ENCODE results near the gene TMEM204. TPM values are rescaled to one million over a fixed set of nuclear protein-coding genes. Genes with fewer than 3 reads are reported as not detected.
"Not testable (repeated sequence)": the region's sequence is repeated elsewhere in the genome, so short reads cannot be mapped to it uniquely, and the experiment has no call there.

The TMEM204 gene
- total and polyA plus RNA-seq, 8 donors = 2.4 to 9.8 (median 5.0) TPM

DNA sequence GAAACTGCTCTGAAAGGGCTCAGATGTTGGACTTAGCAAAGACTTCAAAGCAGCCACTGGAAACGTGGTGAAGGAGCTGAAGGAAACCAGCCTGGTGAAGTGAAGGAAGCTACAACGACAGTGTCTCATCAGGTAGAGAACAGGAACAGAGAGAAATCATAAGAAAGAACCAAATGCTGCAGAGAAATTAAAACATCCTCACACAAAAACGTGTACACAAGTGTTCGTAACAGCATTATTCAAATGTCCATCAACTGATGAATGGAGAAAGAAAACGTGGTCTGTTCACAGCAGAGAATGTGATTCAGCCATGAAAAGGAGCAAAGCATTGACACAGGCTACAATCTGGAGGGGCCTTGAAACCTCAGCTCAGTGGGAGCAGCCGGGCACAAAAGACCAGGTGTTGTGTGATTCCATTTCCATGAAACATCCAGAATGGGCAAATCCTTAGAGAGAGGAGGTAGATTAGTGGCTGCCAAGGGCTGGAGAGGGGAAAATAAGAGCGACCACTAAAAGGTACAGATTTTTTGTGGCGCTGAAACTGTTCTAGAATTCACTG lies 51.5 kb downstream of the TMEM204 start:
- FAIRE-seq (no peak), ATAC-seq (no peak), DNase-seq (no peak)
- no peak overlapping the region for H3K27ac ChIP-seq
- H3K36me3 ChIP-seq = peaks cover 0 to 26% (median 4%) of the 10 kb centered on the region in 3 donors
- no peaks in the 10 kb centered on the region for H3K9me3 ChIP-seq
- WGBS, 2 donors = 71 to 82% methylated on average over 8 of the region's 8 CpGs
- intact Hi-C loops (cut with DNase I) = no loop called here
- H3K4me1 ChIP-seq = no peaks in the 10 kb centered on the region
- H3K4me3 ChIP-seq = no peak overlapping the region
- TF ChIP-seq, protein P1, sequence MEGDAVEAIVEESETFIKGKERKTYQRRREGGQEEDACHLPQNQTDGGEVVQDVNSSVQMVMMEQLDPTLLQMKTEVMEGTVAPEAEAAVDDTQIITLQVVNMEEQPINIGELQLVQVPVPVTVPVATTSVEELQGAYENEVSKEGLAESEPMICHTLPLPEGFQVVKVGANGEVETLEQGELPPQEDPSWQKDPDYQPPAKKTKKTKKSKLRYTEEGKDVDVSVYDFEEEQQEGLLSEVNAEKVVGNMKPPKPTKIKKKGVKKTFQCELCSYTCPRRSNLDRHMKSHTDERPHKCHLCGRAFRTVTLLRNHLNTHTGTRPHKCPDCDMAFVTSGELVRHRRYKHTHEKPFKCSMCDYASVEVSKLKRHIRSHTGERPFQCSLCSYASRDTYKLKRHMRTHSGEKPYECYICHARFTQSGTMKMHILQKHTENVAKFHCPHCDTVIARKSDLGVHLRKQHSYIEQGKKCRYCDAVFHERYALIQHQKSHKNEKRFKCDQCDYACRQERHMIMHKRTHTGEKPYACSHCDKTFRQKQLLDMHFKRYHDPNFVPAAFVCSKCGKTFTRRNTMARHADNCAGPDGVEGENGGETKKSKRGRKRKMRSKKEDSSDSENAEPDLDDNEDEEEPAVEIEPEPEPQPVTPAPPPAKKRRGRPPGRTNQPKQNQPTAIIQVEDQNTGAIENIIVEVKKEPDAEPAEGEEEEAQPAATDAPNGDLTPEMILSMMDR (IDR thresholded peaks at IDR 0.05) = no peak
- no peaks in the 10 kb centered on the region for H3K27me3 ChIP-seq

DNA sequence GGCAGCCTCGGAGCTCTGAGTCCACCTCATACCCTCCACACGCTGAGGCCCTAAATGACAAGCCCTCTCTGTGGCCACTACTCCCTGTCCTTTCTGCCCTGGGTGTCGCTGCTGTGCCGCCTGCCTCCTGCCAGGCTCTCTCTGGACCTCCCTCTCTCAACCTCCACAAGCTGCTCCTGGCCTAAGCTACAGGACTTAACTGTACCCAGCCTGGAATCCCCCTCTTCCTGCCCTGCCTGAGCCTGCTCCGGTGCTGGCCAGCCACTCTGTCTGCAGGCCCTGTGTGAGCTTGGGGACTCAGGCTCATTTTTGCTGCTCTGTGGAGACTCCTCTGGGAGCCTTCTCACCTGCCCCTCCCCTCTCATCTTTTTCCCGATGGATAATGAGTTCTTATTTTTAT lies 56.9 kb downstream of the TMEM204 start:
- H3K36me3 ChIP-seq = peaks cover 0 to 15% (median 4%) of the 10 kb centered on the region in 3 donors
- FAIRE-seq (no peak), DNase-seq (no peak), ATAC-seq (no peak)
- no peaks in the 10 kb centered on the region for H3K4me1 ChIP-seq
- no peaks in the 10 kb centered on the region for H3K9me3 ChIP-seq
- H3K27me3 ChIP-seq = no peaks in the 10 kb centered on the region
- no peak overlapping the region for H3K4me3 ChIP-seq
- 92 to 93% methylated on average over 6 of the region's 6 CpGs for WGBS, 2 donors
- TF ChIP-seq, protein P1 (IDR thresholded peaks at IDR 0.05) = no peak
- intact Hi-C loops (cut with DNase I) = no loop called here
- H3K27ac ChIP-seq = no peak overlapping the region

DNA sequence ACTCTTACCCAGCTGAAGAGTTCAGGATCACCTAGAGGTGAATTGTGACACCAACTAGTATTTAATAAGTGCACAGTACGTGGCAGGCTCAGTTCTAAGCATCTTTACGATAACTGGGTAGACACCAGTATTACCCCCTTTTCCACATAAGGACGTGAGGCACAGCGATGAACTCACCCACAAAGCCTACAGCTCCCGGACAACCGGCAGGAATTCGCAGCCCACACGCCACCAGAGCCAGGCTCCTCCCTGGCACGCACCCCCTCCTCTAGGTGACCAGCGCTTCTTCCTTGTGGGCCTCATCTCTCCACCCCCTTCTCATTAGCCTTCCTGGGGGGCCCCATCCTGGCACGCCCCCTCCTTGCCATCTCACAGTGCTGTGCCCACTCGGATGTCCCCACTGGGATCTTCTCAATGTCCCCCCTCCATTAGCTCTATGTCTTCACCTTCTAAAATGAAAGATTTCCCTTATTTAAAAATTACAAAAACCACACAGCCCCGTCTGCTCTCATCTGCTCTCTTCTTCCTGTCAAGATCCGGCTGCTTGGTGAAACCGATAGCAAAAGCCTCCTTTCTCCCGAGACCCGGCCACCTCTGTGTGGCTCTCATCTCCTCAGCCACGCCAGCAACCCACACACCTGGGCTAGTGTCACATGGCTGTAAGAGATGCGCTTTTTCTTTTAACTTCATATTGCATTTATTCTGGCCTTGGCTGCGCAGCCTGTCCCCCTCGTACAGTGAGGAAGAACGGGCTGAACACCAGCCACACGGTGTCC lies 57.7 kb downstream of the TMEM204 start:
- no peak for DNase-seq
- H3K27me3 ChIP-seq = no peaks in the 10 kb centered on the region
- H3K27ac ChIP-seq = no peak overlapping the region
- WGBS, 2 donors = 93 to 96% methylated on average over 23 of the region's 23 CpGs
- no peaks in the 10 kb centered on the region for H3K9me3 ChIP-seq
- H3K4me3 ChIP-seq = no peak overlapping the region
- TF ChIP-seq, protein P1 (IDR thresholded peaks at IDR 0.05) = no peak
- intact Hi-C loops (cut with DNase I) = no loop called here
- FAIRE-seq = no peak
- no peaks in the 10 kb centered on the region for H3K4me1 ChIP-seq
- no peak for ATAC-seq
- peaks cover 0 to 15% (median 4%) of the 10 kb centered on the region in 3 donors for H3K36me3 ChIP-seq

DNA sequence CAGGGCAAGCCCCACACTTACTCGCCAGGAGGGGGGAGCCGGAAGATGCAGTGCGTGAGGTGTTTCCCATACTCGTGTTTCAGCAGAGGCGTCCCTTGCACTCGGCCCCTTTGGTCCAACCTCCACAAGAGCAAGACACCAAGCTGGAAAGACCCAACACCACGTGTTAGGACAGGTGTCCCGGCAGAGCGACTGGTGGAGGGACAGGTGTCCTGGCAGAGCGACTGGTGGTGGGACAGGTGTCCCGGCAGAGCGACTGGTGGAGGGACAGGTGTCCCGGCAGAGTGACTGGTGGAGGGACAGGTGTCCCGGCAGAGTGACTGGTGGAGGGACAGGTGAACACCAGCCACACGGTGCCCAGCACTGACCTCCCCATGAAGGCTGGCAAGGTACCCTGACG lies 59.0 kb downstream of the TMEM204 start:
- Histone ChIP-seq H3K36me3 (peaks cover 0 to 14% (median 4%) of the 10 kb centered on the region in 3 donors), H3K27ac (no peak overlapping the region), H3K4me3 (no peak overlapping the region), H3K4me1 (no peaks in the 10 kb centered on the region), H3K9me3 (no peaks in the 10 kb centered on the region), H3K27me3 (no peaks in the 10 kb centered on the region)
- TF ChIP-seq, protein P1 (IDR thresholded peaks at IDR 0.05) = no peak
- WGBS, 2 donors = 86 to 88% methylated on average over 16 of the region's 16 CpGs
- FAIRE-seq (no peak), DNase-seq (no peak), ATAC-seq (no peak)
- intact Hi-C loops (cut with DNase I) = no loop called here

DNA sequence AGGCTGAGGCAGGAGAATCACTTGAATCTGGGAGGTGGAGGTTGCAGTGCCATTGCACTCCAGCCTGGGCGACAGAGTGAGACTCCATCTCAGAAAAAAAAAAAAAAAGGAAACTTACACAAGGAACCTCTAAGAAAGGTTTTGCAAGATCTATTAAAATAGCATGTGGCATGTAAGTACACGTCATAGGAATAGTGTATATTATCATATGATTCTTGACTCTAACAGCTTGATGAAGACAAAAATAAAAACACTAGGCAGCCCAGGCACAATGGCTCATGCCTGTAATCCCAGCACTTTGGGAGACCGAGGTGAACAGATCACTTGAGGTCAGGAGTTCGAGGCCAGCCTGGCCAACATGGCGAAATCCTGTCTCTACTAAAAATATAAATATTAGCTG lies 62.0 kb downstream of the TMEM204 start:
- 87 to 91% methylated on average over 5 of the region's 5 CpGs for WGBS, 2 donors
- not testable (repeated sequence) for H3K4me1 ChIP-seq

More for the DNA sequence above, 62.0 kb downstream of the TMEM204 start:
- ATAC-seq; H3K36me3 ChIP-seq; H3K4me3 ChIP-seq; DNase-seq; H3K27ac ChIP-seq; H3K27me3 ChIP-seq; H3K9me3 ChIP-seq; intact Hi-C loops (cut with DNase I); FAIRE-seq: not testable (repeated sequence)

Measured in pancreas (tissue), 10 donors.